Esophagus muscularis mucosa (tissue), 4 donors: ENCODE results near the gene DHRS13. TPM values are rescaled to one million over a fixed set of nuclear protein-coding genes. Genes with fewer than 3 reads are reported as not detected.

Source experiments
- DNase-seq: peaks from one replicate; pipeline ENCODE4 v3.0.0-alpha.2; 2017; ENCODE audit errors: extremely low spot score
- H3K27ac ChIP-seq, 4 donors: fragments of 200-600 bp; sonication (generic); replicated peaks in 1 of 4; 1 replicate in 3 of 4; 2 replicates in 1 of 4; pipeline ENCODE4 v1.5.1; 2016 to 2019; ENCODE audit warnings: mild to moderate bottlenecking in 1 of 4
- H3K27me3 ChIP-seq, 4 donors: fragments of 200-600 bp; sonication (generic); one replicate each; pipeline versions ENCODE4 v1.5.1 to v1.6.0; 2016 to 2019
- H3K36me3 ChIP-seq, 4 donors: fragments of 200-600 bp; sonication (generic); one replicate each; pipeline ENCODE4 v1.5.1; 2016 to 2019
- H3K4me1 ChIP-seq, 4 donors: fragments of 200-600 bp; sonication (generic); one replicate each; pipeline ENCODE4 v1.5.1; 2016 to 2019
- H3K4me3 ChIP-seq, 4 donors: fragments of 200-600 bp; sonication (generic); 1 replicate in 2 of 4; 2 replicates in 2 of 4; pipeline ENCODE4 v1.5.1; 2016 to 2019; ENCODE audit warnings: mild to moderate bottlenecking in 4 of 4, moderate library complexity in 1 of 4
- H3K9me3 ChIP-seq, 4 donors: fragments of 200-600 bp; sonication (generic); 1 replicate in 3 of 4; 2 replicates in 1 of 4; pipeline ENCODE4 v1.5.1; 2016 to 2019
- CTCF ChIP-seq, 3 experiments: fragments of 200-600 bp in 2 of 3; fragments of 450-650 bp in 1 of 3; sonication (generic) in 2 of 3; IDR thresholded peaks; one replicate each; pipeline ENCODE4 v1.5.1; 2017 to 2019; ENCODE audit warnings: antibody characterized with exemption in 3 of 3, mild to moderate bottlenecking in 2 of 3, moderate library complexity in 1 of 3
- EP300 ChIP-seq: sonication (generic); formaldehyde crosslinking; IDR thresholded peaks from one replicate; pipeline ENCODE4 v1.6.1; 2017; ENCODE audit warnings: antibody characterized with exemption
- POLR2A ChIP-seq: fragments of 450-650 bp; IDR thresholded peaks from one replicate; pipeline ENCODE4 v1.6.1; 2017; ENCODE audit warnings: antibody characterized with exemption, moderate library complexity, mild to moderate bottlenecking, low read depth
- POLR2AphosphoS5 ChIP-seq, 2 donors: sonication (generic); formaldehyde crosslinking; IDR thresholded peaks; one replicate each; pipeline ENCODE4 v1.6.1; 2017; ENCODE audit warnings: antibody characterized with exemption in 2 of 2
- WGBS: methylation state at CpG from one replicate; pipeline ENCODE4 v1.1.5; 2018; 5-methylcytosine and 5-hydroxymethylcytosine counted together
- intact Hi-C: fragments of 100-400 bp; cut with DNase I; formaldehyde crosslinking; loops from one replicate; pipeline ENCODE4 v1.15.1; 2023
- total RNA-seq, 4 donors: library from RNA; depleted of rRNA; stranded (reverse); fragments of >200 nt; gene quantifications; one replicate each; pipeline versions ENCODE4 v1.1.0 to v1.2.1, GENCODE V29; 2016

The DHRS13 gene
- total RNA-seq, 4 donors from 2014 or later = 3.7 to 14.2 (median 5.9) TPM

- intact Hi-C loops = loop anchor here (10.0 kb wide), 1 partner anchor 53 kb away; no protein-coding TSS in a partner anchor
- H3K36me3 ChIP-seq = peaks cover 0 to 32% (median 11%) of the 10 kb centered on the region in 4 donors
- H3K27ac ChIP-seq = peak overlapping the region in 1 of 4 donors; percentile 16
- H3K9me3 ChIP-seq = no peaks in the 10 kb centered on the region
- no peak overlapping the region for H3K4me3 ChIP-seq
- WGBS = 98% methylated on average over 4 of the region's 4 CpGs
- DNase-seq = no peak
- H3K4me1 ChIP-seq = peaks cover 41 to 69% (median 63%) of the 10 kb centered on the region in 4 donors
- H3K27me3 ChIP-seq = no peaks in the 10 kb centered on the region
- TF ChIP-seq EP300 (no peak), POLR2A (no peak), POLR2AphosphoS5 (IDR thresholded peaks at IDR 0.05) (no peak), CTCF (IDR thresholded peaks at IDR 0.05) (no peak)
These were observed 10.9 kb downstream of the DHRS13 start for GRCh38 chr17:28892024-28892423.

- Histone ChIP-seq H3K4me1 (peaks cover 37 to 61% (median 56%) of the 10 kb centered on the region in 4 donors), H3K36me3 (peaks cover 0 to 41% (median 18%) of the 10 kb centered on the region in 4 donors), H3K9me3 (no peaks in the 10 kb centered on the region), H3K27me3 (no peaks in the 10 kb centered on the region), H3K4me3 (no peak overlapping the region), H3K27ac (peak overlapping the region in 1 of 4 donors; percentile 25)
- intact Hi-C loops = loop anchor here (10.0 kb wide), 1 partner anchor 54 kb away; no protein-coding TSS in a partner anchor
- DNase-seq = no peak
- no peak for TF ChIP-seq POLR2AphosphoS5 (IDR thresholded peaks at IDR 0.05)
- TF ChIP-seq EP300 = no peak
- no peak for TF ChIP-seq CTCF (IDR thresholded peaks at IDR 0.05)
- TF ChIP-seq POLR2A = no peak
- WGBS = 82% methylated on average over 1 of the region's 1 CpG
These were observed 11.7 kb downstream of the DHRS13 start for GRCh38 chr17:28891201-28891600.

- Histone ChIP-seq H3K36me3 (peaks cover 6 to 53% (median 30%) of the 10 kb centered on the region in 4 donors), H3K4me3 (no peak overlapping the region), H3K9me3 (no peaks in the 10 kb centered on the region), H3K27me3 (no peaks in the 10 kb centered on the region), H3K27ac (peak overlapping the region in 3 of 4 donors; percentile 5 to 34 (median 26)), H3K4me1 (peaks cover 31 to 50% (median 48%) of the 10 kb centered on the region in 4 donors)
- no peak for DNase-seq
- intact Hi-C loops = loop anchor here (10.0 kb wide), 1 partner anchor 55 kb away; no protein-coding TSS in a partner anchor
- TF ChIP-seq POLR2A (no peak), CTCF (IDR thresholded peaks at IDR 0.05) (no peak), EP300 (no peak), POLR2AphosphoS5 (IDR thresholded peaks at IDR 0.05) (no peak)
- WGBS = 74% methylated on average over 5 of the region's 5 CpGs
These were observed 12.9 kb downstream of the DHRS13 start for GRCh38 chr17:28889996-28890395.

- DNase-seq = no peak
- Histone ChIP-seq H3K9me3 (no peaks in the 10 kb centered on the region), H3K27me3 (no peaks in the 10 kb centered on the region), H3K4me1 (peaks cover 25 to 43% (median 41%) of the 10 kb centered on the region in 4 donors), H3K27ac (no peak overlapping the region), H3K4me3 (no peak overlapping the region), H3K36me3 (peaks cover 12 to 64% (median 41%) of the 10 kb centered on the region in 4 donors)
- TF ChIP-seq CTCF (IDR thresholded peaks at IDR 0.05) (no peak), POLR2A (no peak), POLR2AphosphoS5 (IDR thresholded peaks at IDR 0.05) (no peak), EP300 (no peak)
- WGBS = 94% methylated on average over 4 of the region's 7 CpGs
- intact Hi-C loops = no loop called here
These were observed 14.0 kb downstream of the DHRS13 start for GRCh38 chr17:28888832-28889231.
